Activated T-helper 1 cell treated with anti-CD3 and anti-CD28 coated beads, Interleukin-12 subunit alpha, Interleukin-12 subunit beta, Interleukin-2, Interleukin-4 antibody, amounts not matched to agents 30 ng/mL and 10 ng/mL and 1 ng/mL, durations not matched to agents 14 hours and 24 hours and 36 hours (primary cell): ENCODE data around the gene ART3. TPM values are rescaled to one million over a fixed set of nuclear protein-coding genes. Genes with fewer than 3 reads are reported as not detected.

Source experiments
- DNase-seq: peaks from one replicate; pipeline ENCODE4 v3.0.0; 2021; ENCODE audit warnings: low spot score
- H3K27ac Mint-ChIP-seq: one replicate; pipeline ENCODE4 v1.8.0; 2021; ENCODE audit warnings: mild to moderate bottlenecking, mixed read lengths
- H3K27me3 Mint-ChIP-seq: one replicate; pipeline ENCODE4 v1.8.0; 2022; ENCODE audit warnings: mild to moderate bottlenecking, moderate library complexity, mixed read lengths; ENCODE audit not compliant: insufficient read depth
- H3K36me3 Mint-ChIP-seq: one replicate; pipeline ENCODE4 v1.8.0; 2021; ENCODE audit warnings: low read depth, mixed read lengths
- H3K4me1 Mint-ChIP-seq: one replicate; pipeline ENCODE4 v1.8.0; 2021; ENCODE audit warnings: low read depth, mixed read lengths
- H3K4me3 Mint-ChIP-seq: one replicate; pipeline ENCODE4 v1.8.0; 2021; ENCODE audit warnings: mild to moderate bottlenecking, moderate library complexity, mixed read lengths
- H3K9me3 Mint-ChIP-seq: one replicate; pipeline ENCODE4 v1.8.0; 2021; ENCODE audit warnings: mixed read lengths
- intact Hi-C: fragments of 100-400 bp; cut with micrococcal nuclease; formaldehyde crosslinking; loops from one replicate; pipeline ENCODE4 v1.15.1; 2024
- total RNA-seq: library from RNA; stranded (reverse); gene quantifications from 2 replicates; pipeline ENCODE4 v1.2.3, GENCODE V29; 2022

The ART3 gene
- total RNA-seq, 1 donor from 2014 or later: 0.49 TPM

DNA sequence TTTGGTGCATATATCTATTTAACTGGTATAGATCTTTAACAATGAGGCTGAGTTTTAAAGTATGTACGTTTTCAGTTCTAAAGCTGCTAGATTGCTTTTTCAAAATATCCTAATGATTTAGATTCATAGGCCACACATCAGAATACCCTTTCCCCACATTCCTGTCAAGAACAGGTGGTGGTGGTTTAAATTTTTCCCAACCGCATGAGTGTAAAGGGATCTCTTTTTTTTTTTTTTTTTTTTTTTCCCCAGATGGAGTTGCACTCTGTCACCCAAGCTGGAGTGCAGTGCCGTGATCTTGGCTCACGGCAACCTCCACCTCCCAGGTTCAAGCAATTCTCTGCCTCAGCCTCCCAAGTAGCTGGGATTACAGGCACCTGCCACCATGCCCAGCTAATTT lies 45.7 kb downstream of the ART3 start:
- intact Hi-C loops: no loop called here
- Mint-ChIP-seq H3K9me3 (no peaks in the 10 kb centered on the region), H3K27ac (no peak overlapping the region), H3K4me1 (no peaks in the 10 kb centered on the region), H3K36me3 (peaks cover 48% of the 10 kb centered on the region), H3K27me3 (no peaks in the 10 kb centered on the region), H3K4me3 (no peak overlapping the region)
- DNase-seq: no peak

DNA sequence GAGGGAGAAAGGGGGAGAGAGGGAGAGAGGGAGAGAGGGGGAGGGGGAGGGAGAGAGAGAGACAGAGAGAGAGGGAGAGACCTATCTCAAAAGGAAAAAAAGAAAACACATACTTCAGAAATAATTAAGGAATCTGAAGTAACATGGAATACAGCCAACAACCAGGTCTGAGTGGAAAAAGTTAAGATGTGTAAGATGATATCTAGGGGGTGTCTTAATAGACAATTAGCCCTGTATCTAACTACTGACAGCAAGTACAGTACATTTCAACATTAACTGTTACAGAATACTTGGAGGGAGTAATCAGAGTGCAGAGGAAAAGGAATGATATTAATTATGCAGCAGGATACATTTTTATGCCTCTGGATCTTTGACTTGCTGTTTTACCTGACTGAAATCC lies 51.3 kb downstream of the ART3 start:
- intact Hi-C loops: no loop called here
- Mint-ChIP-seq H3K4me1 (no peaks in the 10 kb centered on the region), H3K36me3 (peaks cover 40% of the 10 kb centered on the region), H3K27ac (no peak overlapping the region), H3K4me3 (no peak overlapping the region), H3K27me3 (no peaks in the 10 kb centered on the region), H3K9me3 (no peaks in the 10 kb centered on the region)
- DNase-seq: no peak

GRCh38 chr4:76127754-76128153 lies 53.2 kb downstream of the ART3 start:
- peaks cover 33% of the 10 kb centered on the region for H3K36me3 Mint-ChIP-seq
- no peak for DNase-seq
- intact Hi-C loops: no loop called here
- no peak overlapping the region for H3K4me3 Mint-ChIP-seq
- H3K4me1 Mint-ChIP-seq: no peaks in the 10 kb centered on the region
- H3K9me3 Mint-ChIP-seq: no peaks in the 10 kb centered on the region
- no peaks in the 10 kb centered on the region for H3K27me3 Mint-ChIP-seq
- no peak overlapping the region for H3K27ac Mint-ChIP-seq

DNA sequence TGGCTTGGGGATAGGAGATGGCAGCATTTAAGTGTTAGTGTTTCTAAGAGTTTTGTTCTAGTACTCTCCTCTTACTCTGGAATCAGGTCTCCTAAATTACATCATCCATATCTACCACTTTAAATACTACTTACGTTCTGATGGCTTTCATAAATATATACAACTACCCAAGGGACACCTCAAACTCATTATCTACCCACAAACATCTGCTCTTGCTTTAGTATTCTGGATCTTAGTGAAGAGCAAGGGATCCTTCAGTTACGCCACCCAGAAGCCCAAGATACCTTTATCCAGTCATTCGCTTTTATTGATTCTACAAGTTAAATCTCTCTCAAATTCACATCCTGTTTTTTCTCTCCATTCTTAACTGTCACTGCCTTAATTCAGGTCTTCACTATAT lies 66.7 kb downstream of the ART3 start:
- peaks cover 20% of the 10 kb centered on the region for H3K4me1 Mint-ChIP-seq
- no peaks in the 10 kb centered on the region for H3K27me3 Mint-ChIP-seq
- no peak overlapping the region for H3K4me3 Mint-ChIP-seq
- H3K36me3 Mint-ChIP-seq: peaks cover 47% of the 10 kb centered on the region
- H3K9me3 Mint-ChIP-seq: no peaks in the 10 kb centered on the region
- DNase-seq: no peak
- intact Hi-C loops: no loop called here
- H3K27ac Mint-ChIP-seq: no peak overlapping the region

GRCh38 chr4:76144546-76144945 lies 70.0 kb downstream of the ART3 start:
- H3K9me3 Mint-ChIP-seq: no peaks in the 10 kb centered on the region
- no peak overlapping the region for H3K27ac Mint-ChIP-seq
- H3K36me3 Mint-ChIP-seq: peaks cover 36% of the 10 kb centered on the region
- intact Hi-C loops: no loop called here
- peaks cover 38% of the 10 kb centered on the region for H3K4me1 Mint-ChIP-seq
- H3K27me3 Mint-ChIP-seq: no peaks in the 10 kb centered on the region
- no peak overlapping the region for H3K4me3 Mint-ChIP-seq
- no peak for DNase-seq

DNA sequence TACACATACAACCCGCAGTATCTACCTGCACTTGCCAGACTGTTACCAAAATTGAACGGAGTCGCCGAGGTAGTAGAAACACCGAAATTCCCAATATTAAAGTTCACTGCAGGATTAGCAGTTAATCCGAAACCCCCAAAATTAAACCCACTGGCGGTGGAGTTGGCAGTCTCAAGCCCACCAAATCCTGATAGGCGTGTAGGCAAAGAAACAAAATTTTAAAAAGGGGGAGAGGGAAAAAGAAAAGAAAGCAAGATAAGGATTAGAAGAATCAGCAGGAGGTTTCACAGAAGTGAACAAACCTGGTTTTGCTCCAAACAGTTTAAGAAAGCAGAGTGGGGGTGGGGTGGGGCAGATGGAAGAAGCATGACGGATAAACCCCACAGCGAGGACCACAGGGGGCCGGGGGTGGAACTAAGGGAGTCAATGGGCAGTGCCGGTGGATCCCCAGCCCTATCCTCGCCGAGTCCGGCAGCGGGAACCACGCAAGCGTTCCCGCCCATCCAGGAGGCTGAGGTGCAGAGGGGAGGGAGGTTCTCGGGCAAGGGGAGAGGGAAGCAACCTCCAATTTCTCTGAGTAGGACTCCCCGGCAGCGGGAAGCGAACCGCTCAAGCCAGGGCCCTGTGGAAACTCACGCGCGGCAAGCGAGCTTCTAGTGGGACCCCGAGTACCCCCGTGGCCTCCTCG lies 73.1 kb downstream of the ART3 start:
- intact Hi-C loops: loop anchor here (1.0 to 2.0 kb wide), 10 partner anchors 66 to 1009 kb away; partner anchors contain the start of genes CCNG2, NAAA, RCHY1 and SCARB2
- H3K27me3 Mint-ChIP-seq: no peaks in the 10 kb centered on the region
- H3K9me3 Mint-ChIP-seq: no peaks in the 10 kb centered on the region
- peaks cover 35% of the 10 kb centered on the region for H3K4me1 Mint-ChIP-seq
- H3K27ac Mint-ChIP-seq: peak overlapping the region; percentile 97
- peak overlapping the region; percentile 99 for H3K4me3 Mint-ChIP-seq
- DNase-seq: peak; percentile 43
- H3K36me3 Mint-ChIP-seq: peaks cover 12% of the 10 kb centered on the region

- peak; percentile 94 for DNase-seq
- Mint-ChIP-seq H3K27me3 (no peaks in the 10 kb centered on the region), H3K27ac (peak within 1 kb of the TSS; percentile 97), H3K36me3 (peaks cover 5% of the 10 kb centered on the region), H3K4me3 (peak within 1 kb of the TSS; percentile 99), H3K9me3 (no peaks in the 10 kb centered on the region), H3K4me1 (peaks cover 35% of the 10 kb centered on the region)
- intact Hi-C loops: loop anchor here (1.0 to 2.0 kb wide), 10 partner anchors 65 to 1008 kb away; partner anchors contain the start of genes CCNG2, NAAA, RCHY1 and SCARB2
Observed at GRCh38 chr4:76148142-76148865, 73.8 kb downstream of the ART3 start, which contains the start of gene NUP54. NUP54 (minus strand) TSS chr4:76148397; CDS start chr4:76148374, 23 bp downstream.

DNA sequence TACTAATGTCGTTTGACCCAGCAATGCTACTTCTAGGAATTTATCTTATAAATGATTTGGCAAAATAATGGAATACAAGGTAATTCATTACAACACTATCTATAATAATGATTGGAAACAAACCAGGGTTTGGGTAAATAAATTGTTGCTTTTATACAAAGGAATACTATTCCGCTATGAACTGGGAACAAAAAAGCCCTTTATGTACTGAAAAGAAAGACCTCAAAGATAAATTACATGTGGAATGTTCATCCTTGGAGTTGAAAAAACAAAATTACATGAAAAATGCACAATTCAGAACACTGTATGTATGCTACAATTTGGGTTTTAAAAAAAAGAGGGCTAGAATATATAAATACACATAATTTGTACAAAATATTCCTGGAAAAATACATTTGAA lies 78.8 kb downstream of the ART3 start:
- no peak for DNase-seq
- H3K9me3 Mint-ChIP-seq: no peaks in the 10 kb centered on the region
- peaks cover 13% of the 10 kb centered on the region for H3K4me1 Mint-ChIP-seq
- H3K27me3 Mint-ChIP-seq: peaks cover 3% of the 10 kb centered on the region
- H3K36me3 Mint-ChIP-seq: no peaks in the 10 kb centered on the region
- intact Hi-C loops: no loop called here
- H3K27ac Mint-ChIP-seq: no peak overlapping the region
- no peak overlapping the region for H3K4me3 Mint-ChIP-seq

DNA sequence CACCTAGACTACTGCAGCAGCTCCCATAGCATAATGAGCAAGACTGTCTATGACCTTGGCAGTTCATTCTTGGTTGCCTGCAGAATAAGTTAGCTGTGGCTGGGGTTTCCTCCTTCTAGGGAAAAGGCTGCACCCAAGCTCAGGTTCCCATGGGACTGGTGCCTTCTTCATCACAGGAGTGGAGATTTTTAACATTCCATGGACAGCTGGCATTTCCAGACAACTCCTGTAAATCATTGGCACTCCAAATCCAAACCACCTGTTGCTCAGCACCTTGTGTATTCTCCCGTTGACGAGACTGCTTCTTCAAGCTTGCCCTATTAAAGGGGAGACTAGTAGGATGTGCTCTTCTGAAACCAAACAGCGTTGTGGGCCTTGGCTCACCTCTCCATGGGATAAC lies 81.5 kb downstream of the ART3 start:
- Mint-ChIP-seq H3K27me3 (peaks cover 3% of the 10 kb centered on the region), H3K9me3 (no peaks in the 10 kb centered on the region), H3K36me3 (no peaks in the 10 kb centered on the region), H3K4me1 (no peaks in the 10 kb centered on the region), H3K4me3 (no peak overlapping the region), H3K27ac (no peak overlapping the region)
- intact Hi-C loops: no loop called here
- DNase-seq: no peak

GRCh38 chr4:76156635-76157034 lies 82.1 kb downstream of the ART3 start:
- peaks cover 3% of the 10 kb centered on the region for H3K27me3 Mint-ChIP-seq
- no peaks in the 10 kb centered on the region for H3K9me3 Mint-ChIP-seq
- H3K4me1 Mint-ChIP-seq: no peaks in the 10 kb centered on the region
- no peak overlapping the region for H3K27ac Mint-ChIP-seq
- H3K4me3 Mint-ChIP-seq: no peak overlapping the region
- H3K36me3 Mint-ChIP-seq: no peaks in the 10 kb centered on the region
- no peak for DNase-seq
- intact Hi-C loops: no loop called here

GRCh38 chr4:76160355-76160754 lies 85.8 kb downstream of the ART3 start:
- Mint-ChIP-seq H3K4me3 (no peak overlapping the region), H3K36me3 (peaks cover 5% of the 10 kb centered on the region), H3K9me3 (no peaks in the 10 kb centered on the region), H3K27me3 (peaks cover 3% of the 10 kb centered on the region), H3K27ac (no peak overlapping the region), H3K4me1 (no peaks in the 10 kb centered on the region)
- DNase-seq: no peak
- intact Hi-C loops: no loop called here
